HepG2 (cell line): ENCODE results near the gene CSNK2B. TPM values are rescaled to one million over a fixed set of nuclear protein-coding genes. Genes with fewer than 3 reads are reported as not detected.

Experiments
- EHMT2 ChIP-seq: fragments of 200-600 bp; sonication (generic); IDR thresholded peaks from 2 replicates; pipeline ENCODE4 v1.7.0; 2017; ENCODE audit warnings: antibody characterized with exemption, low read depth, low read length, borderline replicate concordance
- FOXK1 ChIP-seq: sonication (generic); formaldehyde crosslinking; IDR thresholded peaks from 2 replicates; pipeline ENCODE4 v1.4.0; 2020; ENCODE audit warnings: low read depth, missing genetic modification reagents, borderline replicate concordance
- HCFC1 ChIP-seq: fragments of 150-350 bp; IDR thresholded peaks from 2 replicates; pipeline ENCODE4 v1.6.1; 2014; ENCODE audit warnings: low read depth, low read length
- KAT8 ChIP-seq: IDR thresholded peaks from 2 replicates; pipeline ENCODE4 v1.6.1; 2016; ENCODE audit warnings: missing genetic modification reagents, missing compliant biosample characterization
- KDM2A ChIP-seq: sonication (generic); formaldehyde crosslinking; IDR thresholded peaks from 2 replicates; pipeline ENCODE4 v1.4.0; 2020; ENCODE audit warnings: low read depth, missing genetic modification reagents, borderline replicate concordance
- MIXL1 ChIP-seq: IDR thresholded peaks from 2 replicates; pipeline ENCODE4 v1.6.1; 2016
- POGZ ChIP-seq: sonication (generic); formaldehyde crosslinking; IDR thresholded peaks from 2 replicates; pipeline ENCODE4 v1.4.0; 2020; ENCODE audit warnings: mild to moderate bottlenecking, missing genetic modification reagents
- PPARG ChIP-seq: conservative IDR thresholded peaks from 2 replicates; pipeline ENCODE4 v1.6.1; 2016; ENCODE audit warnings: missing biosample characterization, missing genetic modification reagents
- SOX13 ChIP-seq, 3 experiments: fragments of 450-650 bp in 1 of 3; sonication (generic) in 1 of 3; formaldehyde crosslinking in 1 of 3; IDR thresholded peaks in 2 of 3; conservative IDR thresholded peaks in 1 of 3; 2 replicates each; pipeline versions ENCODE4 v1.5.0 to v1.6.1; 2016 to 2020; ENCODE audit warnings: antibody characterized with exemption in 1 of 3, mild to moderate bottlenecking in 1 of 3, missing compliant biosample characterization in 1 of 3, missing genetic modification reagents in 1 of 3, moderate library complexity in 1 of 3
- SSRP1 ChIP-seq: IDR thresholded peaks from 2 replicates; pipeline ENCODE4 v1.6.1; 2016; ENCODE audit warnings: control low read depth
- ZBTB14 ChIP-seq: sonication (generic); formaldehyde crosslinking; IDR thresholded peaks from 2 replicates; pipeline ENCODE4 v1.4.0; 2020; ENCODE audit warnings: missing genetic modification reagents
- ZNF3 ChIP-seq: IDR thresholded peaks from 2 replicates; pipeline ENCODE4 v1.7.0; 2017; ENCODE audit warnings: inconsistent platforms
- polyA plus RNA-seq, 8 experiments: library from polyadenylated mRNA; depleted of rRNA in 3 of 8; stranded (reverse) in 7 of 8; unstranded in 1 of 8; fragments of >200 nt; fragmentation: Illumina TruSeq in 4 of 8; extraction: Trizol in 4 of 8; gene quantifications; 2 replicates each; pipeline versions ENCODE4 v1.2.1 to v1.2.3, GENCODE V29; 2011 to 2016; ENCODE audit warnings: low read depth in 4 of 8, missing spikeins in 1 of 8, mixed read lengths in 1 of 8; ENCODE audit not compliant: insufficient read depth in 1 of 8
- total RNA-seq, 5 experiments: library from RNA; depleted of rRNA; stranded (reverse); fragments of >200 nt; fragmentation: Illumina TruSeq; extraction: Trizol; gene quantifications; 2 replicates each; pipeline ENCODE4 v1.2.3, GENCODE V29; 2016; ENCODE audit warnings: low read depth in 1 of 5
- TF ChIP-seq, protein P1 (sequence below): sonication (generic); formaldehyde crosslinking; IDR thresholded peaks from 2 replicates; pipeline ENCODE4 v1.8.0; 2022; ENCODE audit warnings: missing genetic modification reagents, mild to moderate bottlenecking, borderline replicate concordance
- TF ChIP-seq, protein P2 (sequence below): sonication (generic); formaldehyde crosslinking; IDR thresholded peaks from 2 replicates; pipeline ENCODE4 v1.8.0; 2022; ENCODE audit warnings: mild to moderate bottlenecking, missing genetic modification reagents, borderline replicate concordance
- TF ChIP-seq, protein P3 (sequence below): sonication (generic); formaldehyde crosslinking; IDR thresholded peaks from 2 replicates; pipeline ENCODE4 v1.5.0; 2020; ENCODE audit warnings: missing genetic modification reagents, mild to moderate bottlenecking, borderline replicate concordance
- TF ChIP-seq, protein P4 (sequence below): sonication (generic); formaldehyde crosslinking; IDR thresholded peaks from 2 replicates; pipeline ENCODE4 v1.4.0; 2020; ENCODE audit warnings: missing genetic modification reagents

CSNK2B gene
- total and polyA plus RNA-seq, 2 of the 13 experiments (the other 11 are each of a cell fraction or from before 2014, with no cell fraction given): 111 to 296 TPM

GRCh38 chr6:31655349-31656237 lies 10.3 kb upstream of the CSNK2B start, which contains the start of gene APOM (continued):
- TF ChIP-seq, protein P1, sequence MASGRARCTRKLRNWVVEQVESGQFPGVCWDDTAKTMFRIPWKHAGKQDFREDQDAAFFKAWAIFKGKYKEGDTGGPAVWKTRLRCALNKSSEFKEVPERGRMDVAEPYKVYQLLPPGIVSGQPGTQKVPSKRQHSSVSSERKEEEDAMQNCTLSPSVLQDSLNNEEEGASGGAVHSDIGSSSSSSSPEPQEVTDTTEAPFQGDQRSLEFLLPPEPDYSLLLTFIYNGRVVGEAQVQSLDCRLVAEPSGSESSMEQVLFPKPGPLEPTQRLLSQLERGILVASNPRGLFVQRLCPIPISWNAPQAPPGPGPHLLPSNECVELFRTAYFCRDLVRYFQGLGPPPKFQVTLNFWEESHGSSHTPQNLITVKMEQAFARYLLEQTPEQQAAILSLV (CRISPR knock-in tag): no peak; the same call in 1 of the 2 replicates
- TF ChIP-seq FOXK1 (CRISPR knock-in tag) (peak; percentile 91; the same call in 1 of the 2 replicates), SSRP1 (CRISPR knock-in tag) (peak; percentile 91), KDM2A (CRISPR knock-in tag) (peak; percentile 83; the same call in 1 of the 2 replicates), EHMT2 (no peak; the same call in 1 of the 2 replicates), POGZ (CRISPR knock-in tag) (peak; percentile 75), SOX13 (IDR thresholded peaks at IDR 0.05) (peak; percentile 59; the same call in 1 of the 2 replicates), SOX13 (CRISPR knock-in tag; conservative IDR thresholded peaks at IDR 0.05 in 1 of 2, IDR thresholded peaks at IDR 0.05 in 1 of 2) (peak in 1 of 2 experiments; percentile 90; a peak in 2 of 4 replicates), PPARG (CRISPR knock-in tag) (peak; percentile 97), HCFC1 (peak; percentile 46; the same call in 1 of the 2 replicates), ZNF3 (CRISPR knock-in tag) (peak; percentile 93), MIXL1 (CRISPR knock-in tag) (peak; percentile 96), ZBTB14 (CRISPR knock-in tag) (peak; percentile 53; the same call in 1 of the 2 replicates), KAT8 (CRISPR knock-in tag) (peak; percentile 92)
- TF ChIP-seq, protein P2, sequence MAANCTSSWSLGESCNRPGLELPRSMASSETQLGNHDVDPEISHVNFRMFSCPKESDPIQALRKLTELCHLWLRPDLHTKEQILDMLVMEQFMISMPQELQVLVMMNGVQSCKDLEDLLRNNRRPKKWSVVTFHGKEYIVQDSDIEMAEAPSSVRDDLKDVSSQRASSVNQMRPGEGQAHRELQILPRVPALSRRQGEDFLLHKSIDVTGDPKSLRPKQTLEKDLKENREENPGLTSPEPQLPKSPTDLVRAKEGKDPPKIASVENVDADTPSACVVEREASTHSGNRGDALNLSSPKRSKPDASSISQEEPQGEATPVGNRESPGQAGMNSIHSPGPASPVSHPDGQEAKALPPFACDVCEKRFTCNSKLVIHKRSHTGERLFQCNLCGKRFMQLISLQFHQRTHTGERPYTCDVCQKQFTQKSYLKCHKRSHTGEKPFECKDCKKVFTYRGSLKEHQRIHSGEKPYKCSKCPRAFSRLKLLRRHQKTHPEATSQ (CRISPR knock-in tag): peak; percentile 95; the same call in 1 of the 2 replicates
- TF ChIP-seq, protein P3, sequence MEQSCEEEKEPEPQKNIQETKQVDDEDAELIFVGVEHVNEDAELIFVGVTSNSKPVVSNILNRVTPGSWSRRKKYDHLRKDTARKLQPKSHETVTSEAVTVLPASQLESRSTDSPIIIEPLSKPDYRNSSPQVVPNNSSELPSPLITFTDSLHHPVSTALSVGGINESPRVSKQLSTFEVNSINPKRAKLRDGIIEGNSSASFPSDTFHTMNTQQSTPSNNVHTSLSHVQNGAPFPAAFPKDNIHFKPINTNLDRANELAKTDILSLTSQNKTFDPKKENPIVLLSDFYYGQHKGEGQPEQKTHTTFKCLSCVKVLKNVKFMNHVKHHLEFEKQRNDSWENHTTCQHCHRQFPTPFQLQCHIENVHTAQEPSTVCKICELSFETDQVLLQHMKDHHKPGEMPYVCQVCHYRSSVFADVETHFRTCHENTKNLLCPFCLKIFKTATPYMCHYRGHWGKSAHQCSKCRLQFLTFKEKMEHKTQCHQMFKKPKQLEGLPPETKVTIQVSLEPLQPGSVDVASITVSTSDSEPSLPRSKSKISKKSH: 0 out of 2 replicates have a peak, but pooled peaks have one; percentile 37
- TF ChIP-seq, protein P4, sequence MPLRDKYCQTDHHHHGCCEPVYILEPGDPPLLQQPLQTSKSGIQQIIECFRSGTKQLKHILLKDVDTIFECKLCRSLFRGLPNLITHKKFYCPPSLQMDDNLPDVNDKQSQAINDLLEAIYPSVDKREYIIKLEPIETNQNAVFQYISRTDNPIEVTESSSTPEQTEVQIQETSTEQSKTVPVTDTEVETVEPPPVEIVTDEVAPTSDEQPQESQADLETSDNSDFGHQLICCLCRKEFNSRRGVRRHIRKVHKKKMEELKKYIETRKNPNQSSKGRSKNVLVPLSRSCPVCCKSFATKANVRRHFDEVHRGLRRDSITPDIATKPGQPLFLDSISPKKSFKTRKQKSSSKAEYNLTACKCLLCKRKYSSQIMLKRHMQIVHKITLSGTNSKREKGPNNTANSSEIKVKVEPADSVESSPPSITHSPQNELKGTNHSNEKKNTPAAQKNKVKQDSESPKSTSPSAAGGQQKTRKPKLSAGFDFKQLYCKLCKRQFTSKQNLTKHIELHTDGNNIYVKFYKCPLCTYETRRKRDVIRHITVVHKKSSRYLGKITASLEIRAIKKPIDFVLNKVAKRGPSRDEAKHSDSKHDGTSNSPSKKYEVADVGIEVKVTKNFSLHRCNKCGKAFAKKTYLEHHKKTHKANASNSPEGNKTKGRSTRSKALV: peak; percentile 77; the same call in 1 of the 2 replicates
